Fibroblast of lung (primary cell): ENCODE data around the gene PTPRF.

Experiments
- CTCF ChIP-seq, 2 donors: IDR thresholded peaks in 1 of 2; conservative IDR thresholded peaks in 1 of 2; 1 replicate in 1 of 2; 2 replicates in 1 of 2; pipeline ENCODE4 v1.5.1; 2011 to 2012; ENCODE audit warnings: low read length in 2 of 2, control low read depth in 1 of 2, inconsistent platforms in 1 of 2, low read depth in 1 of 2, mild to moderate bottlenecking in 1 of 2
- EZH2 ChIP-seq: IDR thresholded peaks from 2 replicates; pipeline ENCODE4 v1.5.1; 2012; ENCODE audit warnings: low read length, control low read depth, mild to moderate bottlenecking; ENCODE audit errors: missing control alignments

- no peak for TF ChIP-seq CTCF (conservative IDR thresholded peaks at IDR 0.05 in 1 of 2, IDR thresholded peaks at IDR 0.05 in 1 of 2; ENCODE audit: low read depth in 1 of 2, low read length in 2 of 2)
- TF ChIP-seq EZH2 = no peak
Measured at GRCh38 chr1:43565600-43566360, 35.1 kb downstream of the PTPRF start.
